ENCODE results near the gene KPNA3. TPM values are rescaled to one million over a fixed set of nuclear protein-coding genes. Genes with fewer than 3 reads are reported as not detected.

Gene KPNA3
- total RNA-seq, 2 donors from 2014 or later: 28.9 to 31.3 TPM

- DNase-seq: no peak
- TF ChIP-seq, protein P1, sequence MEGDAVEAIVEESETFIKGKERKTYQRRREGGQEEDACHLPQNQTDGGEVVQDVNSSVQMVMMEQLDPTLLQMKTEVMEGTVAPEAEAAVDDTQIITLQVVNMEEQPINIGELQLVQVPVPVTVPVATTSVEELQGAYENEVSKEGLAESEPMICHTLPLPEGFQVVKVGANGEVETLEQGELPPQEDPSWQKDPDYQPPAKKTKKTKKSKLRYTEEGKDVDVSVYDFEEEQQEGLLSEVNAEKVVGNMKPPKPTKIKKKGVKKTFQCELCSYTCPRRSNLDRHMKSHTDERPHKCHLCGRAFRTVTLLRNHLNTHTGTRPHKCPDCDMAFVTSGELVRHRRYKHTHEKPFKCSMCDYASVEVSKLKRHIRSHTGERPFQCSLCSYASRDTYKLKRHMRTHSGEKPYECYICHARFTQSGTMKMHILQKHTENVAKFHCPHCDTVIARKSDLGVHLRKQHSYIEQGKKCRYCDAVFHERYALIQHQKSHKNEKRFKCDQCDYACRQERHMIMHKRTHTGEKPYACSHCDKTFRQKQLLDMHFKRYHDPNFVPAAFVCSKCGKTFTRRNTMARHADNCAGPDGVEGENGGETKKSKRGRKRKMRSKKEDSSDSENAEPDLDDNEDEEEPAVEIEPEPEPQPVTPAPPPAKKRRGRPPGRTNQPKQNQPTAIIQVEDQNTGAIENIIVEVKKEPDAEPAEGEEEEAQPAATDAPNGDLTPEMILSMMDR (IDR thresholded peaks at IDR 0.05): no peak
- H3K4me1 ChIP-seq: peaks cover 3% of the 10 kb centered on the region
- no peak overlapping the region for H3K27ac ChIP-seq
- no peaks in the 10 kb centered on the region for H3K9me3 ChIP-seq
- no peak overlapping the region for H3K4me3 ChIP-seq
- no peaks in the 10 kb centered on the region for H3K36me3 ChIP-seq
- H3K27me3 ChIP-seq: no peaks in the 10 kb centered on the region
- H3K9ac ChIP-seq (ENCODE audit: low read depth in 2 of 2, low read length in 2 of 2): no peak overlapping the region
- intact Hi-C loops (cut with DNase I): no loop called here
Observed at GRCh38 chr13:49681842-49682435, 110.5 kb downstream of the KPNA3 start.

- Histone ChIP-seq H3K27me3 (no peaks in the 10 kb centered on the region), H3K36me3 (no peaks in the 10 kb centered on the region), H3K9me3 (no peaks in the 10 kb centered on the region), H3K27ac (no peak overlapping the region), H3K9ac (ENCODE audit: low read depth in 2 of 2, low read length in 2 of 2) (no peak overlapping the region), H3K4me1 (peaks cover 6% of the 10 kb centered on the region), H3K4me3 (no peak overlapping the region)
- intact Hi-C loops (cut with DNase I): no loop called here
- no peak for DNase-seq
- TF ChIP-seq, protein P1 (IDR thresholded peaks at IDR 0.05): no peak
Observed at GRCh38 chr13:49679246-49679645, 113.2 kb downstream of the KPNA3 start.

- DNase-seq: no peak
- Histone ChIP-seq H3K36me3 (no peaks in the 10 kb centered on the region), H3K4me1 (peaks cover 6% of the 10 kb centered on the region), H3K9me3 (no peaks in the 10 kb centered on the region), H3K4me3 (no peak overlapping the region), H3K27ac (no peak overlapping the region), H3K9ac (ENCODE audit: low read depth in 2 of 2, low read length in 2 of 2) (no peak overlapping the region), H3K27me3 (no peaks in the 10 kb centered on the region)
- TF ChIP-seq, protein P1 (IDR thresholded peaks at IDR 0.05): no peak
- intact Hi-C loops (cut with DNase I): no loop called here
Observed at GRCh38 chr13:49678191-49678914, 114.1 kb downstream of the KPNA3 start.

DNA sequence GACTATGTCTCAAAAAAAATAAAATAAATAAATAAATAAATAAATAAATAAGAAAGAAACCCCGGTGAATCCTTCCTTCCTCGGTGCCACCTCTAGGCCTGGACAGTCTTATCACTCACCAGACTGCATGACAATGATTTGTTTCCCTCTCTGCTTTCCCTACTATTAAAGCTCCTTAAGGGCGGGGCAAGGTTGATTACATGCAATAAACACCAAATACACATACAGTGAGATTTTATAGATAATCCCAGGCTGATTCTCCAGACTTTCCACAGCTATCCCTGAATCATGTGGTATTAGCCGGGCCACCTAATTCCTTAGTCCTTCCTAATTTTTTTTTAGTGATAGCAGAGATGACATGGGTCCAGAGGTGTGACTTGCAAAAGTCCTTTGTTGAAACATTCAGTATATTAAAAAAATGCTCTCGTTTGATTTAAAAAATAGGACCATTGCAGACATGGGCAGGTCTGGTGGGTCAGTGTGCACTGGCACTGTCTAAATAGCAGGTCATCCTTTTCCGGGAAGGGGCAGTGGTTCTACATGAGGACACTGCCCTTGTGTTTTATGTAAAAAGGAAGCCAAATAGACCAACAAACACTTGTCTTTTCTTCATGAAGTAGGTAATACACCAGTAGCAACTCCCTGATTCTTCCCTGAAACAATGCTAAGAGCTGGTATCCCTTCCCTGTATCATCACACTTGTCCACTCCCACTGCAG lies 115.7 kb downstream of the KPNA3 start:
- TF ChIP-seq, protein P1 (IDR thresholded peaks at IDR 0.05): no peak
- H3K9me3 ChIP-seq: no peaks in the 10 kb centered on the region
- H3K4me1 ChIP-seq: peaks cover 6% of the 10 kb centered on the region
- intact Hi-C loops (cut with DNase I): no loop called here
- H3K27me3 ChIP-seq: no peaks in the 10 kb centered on the region
- H3K36me3 ChIP-seq: no peaks in the 10 kb centered on the region
- no peak overlapping the region for H3K27ac ChIP-seq
- no peak overlapping the region for H3K9ac ChIP-seq (ENCODE audit: low read depth in 2 of 2, low read length in 2 of 2)
- H3K4me3 ChIP-seq: no peak overlapping the region
- peak; percentile 49 for DNase-seq

DNA sequence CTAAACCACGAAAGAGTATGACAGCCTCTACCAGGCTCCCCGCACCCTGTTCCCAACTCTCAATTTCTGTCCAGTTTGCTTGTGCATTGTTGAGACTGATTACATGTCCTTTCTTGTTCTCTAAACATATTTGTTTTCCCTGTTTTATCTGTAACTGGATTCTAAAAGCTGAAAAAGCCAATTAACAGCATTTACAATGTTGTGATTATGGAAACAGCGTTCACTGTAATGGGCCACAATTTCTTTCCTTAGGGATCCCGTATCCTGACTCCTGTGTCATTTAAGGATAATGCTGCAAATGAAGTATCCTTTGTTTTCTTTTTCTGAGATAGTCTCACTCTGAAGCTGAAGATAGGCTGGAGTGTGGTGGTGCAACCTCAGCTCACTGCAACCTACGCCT lies 121.7 kb downstream of the KPNA3 start:
- intact Hi-C loops (cut with DNase I): no loop called here
- no peak overlapping the region for H3K9ac ChIP-seq (ENCODE audit: low read depth in 2 of 2, low read length in 2 of 2)
- no peak overlapping the region for H3K4me3 ChIP-seq
- TF ChIP-seq, protein P1 (IDR thresholded peaks at IDR 0.05): no peak
- no peak overlapping the region for H3K27ac ChIP-seq
- no peaks in the 10 kb centered on the region for H3K27me3 ChIP-seq
- DNase-seq: no peak
- H3K4me1 ChIP-seq: no peaks in the 10 kb centered on the region
- H3K36me3 ChIP-seq: no peaks in the 10 kb centered on the region
- no peaks in the 10 kb centered on the region for H3K9me3 ChIP-seq
